ENCODE data around the gene IPP.
"Not testable (repeated sequence)": the region's sequence is repeated elsewhere in the genome, so short reads cannot be mapped to it uniquely, and the experiment has no call there.

IPP gene

DNA sequence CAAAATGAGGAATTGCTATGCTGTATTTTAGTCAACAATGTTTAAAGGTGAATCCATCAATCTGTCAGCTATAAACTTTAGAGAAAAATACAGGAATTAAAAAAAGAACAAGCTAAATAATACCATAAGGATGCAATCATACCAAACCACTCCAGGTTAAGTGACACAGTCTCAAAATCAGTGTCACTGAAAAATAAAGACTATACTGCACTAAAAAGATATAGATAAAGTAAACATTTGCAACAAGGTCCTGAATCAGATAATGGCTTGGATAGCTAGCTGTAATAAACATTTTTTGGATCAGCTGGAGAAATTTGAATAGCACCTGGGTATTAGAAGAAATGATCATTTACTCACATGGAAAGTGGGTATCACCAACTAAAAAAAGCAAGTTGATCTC, 72.0 kb downstream of the IPP start:
- ChIA-PET POLR2A (interaction anchor here (1.6 to 2.4 kb wide), 2 partner anchors 8 to 10 kb away, joined by 6 to 7 read pairs; partner anchors contain the start of genes GPBP1L1 and TMEM69), CTCF (interaction anchor here (0.6 kb wide), 2 partner anchors 19 to 137 kb away, joined by 4 to 7 read pairs; no protein-coding TSS in a partner anchor)
- DNase-seq (ENCODE audit: extremely low spot score), result no peak
- no peak for TF ChIP-seq BHLHE40 (IDR thresholded peaks at IDR 0.05; ENCODE audit: borderline replicate concordance)
- TF ChIP-seq PKNOX1 (IDR thresholded peaks at IDR 0.05), result 0 out of 2 replicates have a peak, but pooled peaks have one; percentile 6
- TF ChIP-seq SP1 (IDR thresholded peaks at IDR 0.05), result no peak
- no peak for TF ChIP-seq L3MBTL2 (conservative IDR thresholded peaks at IDR 0.05)
- TF ChIP-seq ARNT (IDR thresholded peaks at IDR 0.05), result no peak
- no peak for TF ChIP-seq SUZ12 (IDR thresholded peaks at IDR 0.05)
- TF ChIP-seq CTBP1 (IDR thresholded peaks at IDR 0.05; ENCODE audit: borderline replicate concordance), result no peak

DNA sequence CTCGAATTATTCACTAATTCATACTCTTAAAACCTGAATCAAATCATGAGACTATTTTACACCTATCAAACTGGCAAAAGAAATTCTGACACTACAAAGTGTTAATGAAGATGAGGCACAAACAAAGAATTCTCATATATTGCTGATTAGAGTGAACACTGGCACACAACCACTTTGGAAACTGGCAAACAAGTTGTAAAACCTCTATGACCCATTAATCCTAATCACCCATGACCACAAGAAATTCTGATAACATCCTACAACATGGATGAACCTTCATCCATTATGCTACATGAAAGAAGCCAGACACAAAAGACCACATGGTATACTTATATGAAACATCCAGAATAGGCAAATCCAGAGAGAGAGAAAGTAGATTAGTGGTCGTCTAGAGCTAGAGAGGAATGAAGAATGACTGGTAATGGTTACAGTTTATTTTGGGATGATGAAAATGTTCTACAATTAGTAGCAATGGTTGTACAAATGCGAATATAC, 72.7 kb downstream of the IPP start:
- TF ChIP-seq L3MBTL2 (conservative IDR thresholded peaks at IDR 0.05), result no peak
- no peak for TF ChIP-seq ZNF384 (IDR thresholded peaks at IDR 0.05)
- no peak for TF ChIP-seq BHLHE40 (IDR thresholded peaks at IDR 0.05; ENCODE audit: borderline replicate concordance)
- no peak for TF ChIP-seq LEF1 (IDR thresholded peaks at IDR 0.05; ENCODE audit: borderline replicate concordance)
- no peak for TF ChIP-seq FOXA1 (IDR thresholded peaks at IDR 0.05)
- TF ChIP-seq PKNOX1 (IDR thresholded peaks at IDR 0.05), result no peak
- TF ChIP-seq FOXK2 (IDR thresholded peaks at IDR 0.05), result no peak
- TF ChIP-seq ARNT (IDR thresholded peaks at IDR 0.05), result no peak
- TF ChIP-seq SUZ12 (IDR thresholded peaks at IDR 0.05), result no peak
- no peak for TF ChIP-seq CTBP1 (IDR thresholded peaks at IDR 0.05; ENCODE audit: borderline replicate concordance)
- TF ChIP-seq TARDBP (IDR thresholded peaks at IDR 0.05), result no peak
- no peak for TF ChIP-seq HDGF (IDR thresholded peaks at IDR 0.05; ENCODE audit: borderline replicate concordance)
- no peak for TF ChIP-seq NFRKB (IDR thresholded peaks at IDR 0.05)
- TF ChIP-seq SP1 (IDR thresholded peaks at IDR 0.05), result no peak
- TF ChIP-seq FOXM1 (IDR thresholded peaks at IDR 0.05; ENCODE audit: borderline replicate concordance), result no peak
- TF ChIP-seq ELF4 (IDR thresholded peaks at IDR 0.05), result no peak
- POLR2A ChIA-PET, result interaction anchor here (1.6 to 2.4 kb wide), 2 partner anchors 9 to 10 kb away, joined by 6 to 7 read pairs; partner anchors contain the start of genes GPBP1L1 and TMEM69
- CTCF ChIA-PET, result interaction anchor here (0.6 kb wide), 1 partner anchor 136 kb away, joined by 4 read pairs; no protein-coding TSS in a partner anchor
- DNase-seq (ENCODE audit: extremely low spot score), result no peak

- CTCF ChIA-PET, result interaction anchor here (0.7 kb wide), 1 partner anchor 207 kb away, joined by 3 read pairs; no protein-coding TSS in a partner anchor
- not testable (repeated sequence) for DNase-seq (ENCODE audit: extremely low spot score)
- POLR2A ChIA-PET, result interaction anchor here (2.4 kb wide), 1 partner anchor 10 kb away, joined by 7 read pairs; the partner anchor contains the start of gene GPBP1L1
Observed at GRCh38 chr1:45676553-45676952, 73.9 kb downstream of the IPP start.

GRCh38 chr1:45674478-45674877, 76.0 kb downstream of the IPP start:
- TF ChIP-seq ZNF384 (IDR thresholded peaks at IDR 0.05) (no peak), FOXK2 (IDR thresholded peaks at IDR 0.05) (no peak), NFRKB (IDR thresholded peaks at IDR 0.05) (no peak), FOXM1 (IDR thresholded peaks at IDR 0.05; ENCODE audit: borderline replicate concordance) (no peak), HDGF (IDR thresholded peaks at IDR 0.05; ENCODE audit: borderline replicate concordance) (no peak), L3MBTL2 (conservative IDR thresholded peaks at IDR 0.05) (no peak), ELF4 (IDR thresholded peaks at IDR 0.05) (no peak), CTBP1 (IDR thresholded peaks at IDR 0.05; ENCODE audit: borderline replicate concordance) (no peak), TARDBP (IDR thresholded peaks at IDR 0.05) (no peak), BHLHE40 (IDR thresholded peaks at IDR 0.05; ENCODE audit: borderline replicate concordance) (no peak), SP1 (IDR thresholded peaks at IDR 0.05) (no peak), ARNT (IDR thresholded peaks at IDR 0.05) (no peak), LEF1 (IDR thresholded peaks at IDR 0.05; ENCODE audit: borderline replicate concordance) (no peak), PKNOX1 (IDR thresholded peaks at IDR 0.05) (no peak), FOXA1 (IDR thresholded peaks at IDR 0.05) (no peak), SUZ12 (IDR thresholded peaks at IDR 0.05) (no peak)
- DNase-seq (ENCODE audit: extremely low spot score), result no peak
- ChIA-PET CTCF (no interaction called here), POLR2A (interaction anchor here (1.0 to 1.1 kb wide), 2 partner anchors 10 to 12 kb away, joined by 3 read pairs; partner anchors contain the start of gene GPBP1L1)

- DNase-seq (ENCODE audit: extremely low spot score), result no peak
- TF ChIP-seq L3MBTL2 (conservative IDR thresholded peaks at IDR 0.05), result no peak
- TF ChIP-seq BHLHE40 (IDR thresholded peaks at IDR 0.05; ENCODE audit: borderline replicate concordance), result no peak
- TF ChIP-seq FOXA1 (IDR thresholded peaks at IDR 0.05), result no peak
- no peak for TF ChIP-seq LEF1 (IDR thresholded peaks at IDR 0.05; ENCODE audit: borderline replicate concordance)
- TF ChIP-seq TARDBP (IDR thresholded peaks at IDR 0.05), result no peak
- TF ChIP-seq FOXK2 (IDR thresholded peaks at IDR 0.05), result no peak
- no peak for TF ChIP-seq SP1 (IDR thresholded peaks at IDR 0.05)
- TF ChIP-seq CTBP1 (IDR thresholded peaks at IDR 0.05; ENCODE audit: borderline replicate concordance), result no peak
- no peak for TF ChIP-seq FOXM1 (IDR thresholded peaks at IDR 0.05; ENCODE audit: borderline replicate concordance)
- no peak for TF ChIP-seq PKNOX1 (IDR thresholded peaks at IDR 0.05)
- no peak for TF ChIP-seq SUZ12 (IDR thresholded peaks at IDR 0.05)
- ChIA-PET CTCF (no interaction called here), POLR2A (interaction anchor here (1.0 to 2.8 kb wide), 3 partner anchors 9 to 12 kb away, joined by 3 to 13 read pairs (median 3); partner anchors contain the start of gene GPBP1L1)
Observed at GRCh38 chr1:45673956-45674355, 76.5 kb downstream of the IPP start.

All from HEK293T (cell line).